GM04503 (cell line): ENCODE data around the gene CFAP221.

Experiments used
- DNase-seq: peaks from one replicate; pipeline ENCODE4 v3.0.0-alpha.2; 2012; ENCODE audit warnings: low read depth

The CFAP221 gene

DNA sequence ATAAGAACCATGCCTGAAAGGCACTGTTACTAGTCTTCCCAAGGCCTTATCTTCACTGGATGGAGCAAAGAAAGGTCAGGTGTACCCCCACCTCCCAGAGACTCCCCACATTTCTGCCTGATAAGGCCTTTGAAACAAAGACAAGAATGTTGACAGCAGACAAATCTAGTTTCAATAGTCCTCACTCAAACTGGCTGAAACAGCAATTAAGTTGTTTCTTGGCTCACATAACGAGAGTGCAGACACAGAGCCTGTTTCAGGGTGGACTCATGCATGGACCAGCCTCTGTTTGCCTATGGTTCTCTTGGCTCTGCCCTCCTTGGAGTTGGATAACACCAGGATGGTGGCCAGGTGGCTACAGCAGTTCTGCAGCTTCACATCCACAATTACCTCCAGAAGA lies 7.5 kb upstream of the CFAP221 start:
- DNase-seq: no peak

DNA sequence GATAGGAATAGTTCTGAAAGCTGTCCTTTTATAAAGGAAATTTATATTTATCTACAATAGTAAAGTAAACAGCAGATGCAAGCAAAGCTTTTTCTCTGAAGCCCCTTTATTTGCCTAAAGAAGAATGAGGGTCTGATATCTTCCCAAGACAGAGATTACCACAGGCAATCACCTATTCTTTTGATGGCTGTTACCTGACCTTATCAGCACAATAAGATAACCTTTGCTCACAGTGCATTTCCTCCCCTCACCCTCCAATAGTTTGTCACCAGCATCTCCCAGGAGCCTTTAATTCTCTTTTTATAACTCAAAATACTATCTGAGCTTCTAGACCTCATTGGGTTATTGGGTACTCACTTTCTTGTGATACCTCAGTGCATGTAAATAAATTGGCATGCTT lies 6.5 kb upstream of the CFAP221 start:
- no peak for DNase-seq

- no peak for DNase-seq
Observed at GRCh38 chr2:119541476-119541875, 2.8 kb upstream of the CFAP221 start.

DNA sequence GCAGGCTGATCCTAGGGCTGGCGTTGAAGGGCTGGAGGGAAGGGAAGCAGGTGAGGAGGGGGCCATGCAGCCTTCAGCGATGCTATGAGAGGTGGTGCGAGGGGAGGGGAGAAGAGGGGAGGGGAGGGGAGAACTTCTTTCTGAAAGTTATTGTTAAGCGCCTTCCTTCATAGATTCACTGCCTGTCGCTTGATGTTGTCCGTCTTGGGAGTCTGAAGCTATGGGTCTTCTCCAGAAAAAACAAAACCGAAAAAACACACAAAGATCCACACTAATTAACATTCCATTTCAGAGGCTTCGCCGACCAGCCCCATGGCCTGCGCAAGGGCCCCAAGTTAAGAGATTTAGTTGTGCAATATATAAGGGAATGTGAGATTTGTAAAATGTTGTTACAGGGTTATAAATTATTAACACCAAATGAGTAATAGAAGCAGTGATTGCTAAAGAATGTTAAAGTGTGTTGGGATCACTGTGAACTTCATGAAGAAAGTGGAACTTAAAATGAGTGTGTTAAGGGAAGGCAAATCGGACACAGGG lies 758 bp downstream of the CFAP221 start:
- peak; percentile 11 for DNase-seq

GRCh38 chr2:119545754-119546446 lies 1.7 kb downstream of the CFAP221 start:
- peak; percentile 3 for DNase-seq

DNA sequence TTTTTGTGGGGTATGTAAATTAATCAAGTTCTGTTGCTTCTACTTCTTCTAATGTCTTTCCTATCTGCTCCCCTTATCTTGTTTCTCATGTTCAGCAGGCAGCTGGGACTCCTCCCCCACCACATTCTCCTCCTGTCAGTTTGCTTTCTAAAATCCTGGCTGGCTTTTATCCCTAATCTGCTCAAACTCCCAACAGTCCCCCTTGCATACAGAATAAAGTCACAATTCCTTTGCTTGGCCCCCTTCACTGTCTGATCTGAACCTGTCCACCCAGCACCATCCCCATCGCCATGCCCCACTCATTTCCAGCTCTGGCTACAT lies 2.2 kb downstream of the CFAP221 start:
- DNase-seq: no peak

GRCh38 chr2:119548516-119549120 lies 4.4 kb downstream of the CFAP221 start:
- no peak for DNase-seq

GRCh38 chr2:119549241-119549640 lies 5.0 kb downstream of the CFAP221 start:
- peak; percentile 6 for DNase-seq

DNA sequence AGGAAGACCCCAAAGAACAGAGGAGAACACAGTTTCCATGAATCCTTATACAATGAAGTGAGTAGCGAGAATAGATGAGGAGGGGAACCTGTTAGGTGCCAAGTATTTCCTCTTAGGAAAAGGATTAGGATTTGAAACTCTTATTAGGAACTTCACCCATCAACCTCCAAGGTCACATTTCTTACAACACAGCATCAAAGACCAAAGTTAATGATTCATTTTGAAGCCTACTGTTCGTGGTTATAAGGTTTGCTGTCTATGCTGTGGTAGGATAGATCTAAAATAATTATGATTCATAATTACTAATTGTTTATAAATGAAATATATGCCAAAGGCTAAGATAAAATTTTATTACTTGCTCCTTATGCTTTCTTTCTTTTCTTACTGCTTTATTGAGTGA lies 6.1 kb downstream of the CFAP221 start:
- no peak for DNase-seq

- DNase-seq: no peak
Observed at GRCh38 chr2:119550856-119551255, 6.6 kb downstream of the CFAP221 start.

DNA sequence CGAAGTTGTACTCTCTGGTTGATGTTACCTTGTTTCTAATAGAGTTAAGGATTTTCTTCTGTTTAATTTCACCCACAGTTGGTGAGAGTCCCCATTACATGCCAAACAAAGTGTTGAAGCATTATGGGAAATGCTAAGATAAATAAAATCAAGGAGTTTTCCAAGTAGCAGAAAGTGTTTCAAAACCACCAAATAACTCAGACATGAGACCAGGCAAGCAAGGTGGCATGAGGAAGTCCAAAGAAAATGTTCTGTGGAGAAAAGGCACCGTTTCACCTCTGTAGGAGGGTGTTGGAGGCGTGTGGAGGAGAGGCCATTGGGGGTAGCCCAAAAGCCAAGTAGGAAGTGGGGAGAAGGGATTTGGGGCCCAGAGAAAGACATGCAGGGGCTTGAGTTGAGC lies 8.7 kb downstream of the CFAP221 start:
- no peak for DNase-seq

GRCh38 chr2:119553687-119554344 lies 9.6 kb downstream of the CFAP221 start:
- DNase-seq: no peak

DNA sequence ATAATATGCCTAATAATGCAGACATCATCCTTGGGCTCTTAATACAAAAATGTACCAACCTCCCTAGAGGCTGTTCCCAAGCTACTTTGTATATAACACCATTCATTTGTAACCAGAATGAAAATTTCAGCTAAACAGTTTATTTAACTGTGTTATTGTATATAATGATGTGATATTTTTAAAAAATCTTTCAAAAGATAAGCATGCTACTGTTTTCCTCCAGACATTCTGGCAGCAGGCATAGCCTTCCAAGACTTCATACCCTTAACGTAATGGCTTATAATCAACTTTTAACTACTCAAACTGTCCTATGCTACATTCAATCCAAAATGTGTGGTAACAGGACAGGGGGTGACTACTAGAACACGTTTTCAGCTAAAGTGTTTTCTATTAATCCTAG lies 21.2 kb downstream of the CFAP221 start:
- no peak for DNase-seq

DNA sequence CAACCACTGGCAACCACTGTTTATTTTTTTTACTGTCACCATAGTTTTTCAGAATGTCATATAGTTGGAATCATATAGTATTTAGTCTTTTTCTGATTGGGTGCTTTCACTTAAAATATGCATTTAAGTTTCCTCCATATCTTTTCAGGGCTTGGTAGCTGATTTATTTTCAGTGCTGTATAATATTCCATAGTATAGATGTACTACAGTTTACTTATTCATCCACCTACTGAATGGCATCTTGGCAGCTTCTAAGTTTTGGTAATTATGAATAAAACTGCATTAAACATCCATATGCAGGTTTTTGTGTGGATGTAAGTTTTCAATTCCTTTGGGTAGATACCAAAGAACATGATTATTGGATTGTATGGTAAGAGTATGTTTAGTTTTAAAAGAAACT lies 23.0 kb downstream of the CFAP221 start:
- DNase-seq: no peak

DNA sequence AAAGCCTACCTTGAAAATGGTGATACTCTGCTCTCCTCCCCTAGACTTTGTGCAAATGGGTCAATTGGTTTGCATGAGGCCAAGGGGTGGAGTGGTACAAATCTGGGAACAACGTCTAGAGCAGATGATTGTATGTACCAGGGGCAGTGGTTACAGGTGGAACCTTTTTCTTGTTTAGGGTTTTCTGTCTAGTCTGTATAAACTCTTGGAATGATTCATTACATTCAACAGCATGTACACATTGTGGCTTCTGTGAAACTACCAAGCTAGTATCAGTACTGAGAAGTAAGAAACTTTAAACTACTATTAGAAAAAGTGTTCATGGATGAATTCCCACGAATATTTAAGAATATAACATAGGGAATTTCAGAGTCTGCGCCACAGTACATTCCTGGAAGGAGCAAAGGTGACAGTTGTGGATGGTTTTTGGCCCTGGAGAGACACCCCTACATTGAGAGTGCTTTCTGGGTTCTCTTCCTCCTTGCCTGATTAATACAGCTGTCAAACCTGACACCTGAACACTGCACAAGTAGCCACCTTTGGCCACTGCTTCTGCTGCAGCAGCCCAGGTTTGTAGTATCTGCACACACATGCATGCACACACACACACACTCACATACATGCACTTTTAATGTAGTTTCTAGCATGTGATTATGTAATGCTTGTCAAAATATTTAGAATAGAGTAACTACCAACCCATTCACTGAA lies 30.0 kb downstream of the CFAP221 start:
- no peak for DNase-seq

DNA sequence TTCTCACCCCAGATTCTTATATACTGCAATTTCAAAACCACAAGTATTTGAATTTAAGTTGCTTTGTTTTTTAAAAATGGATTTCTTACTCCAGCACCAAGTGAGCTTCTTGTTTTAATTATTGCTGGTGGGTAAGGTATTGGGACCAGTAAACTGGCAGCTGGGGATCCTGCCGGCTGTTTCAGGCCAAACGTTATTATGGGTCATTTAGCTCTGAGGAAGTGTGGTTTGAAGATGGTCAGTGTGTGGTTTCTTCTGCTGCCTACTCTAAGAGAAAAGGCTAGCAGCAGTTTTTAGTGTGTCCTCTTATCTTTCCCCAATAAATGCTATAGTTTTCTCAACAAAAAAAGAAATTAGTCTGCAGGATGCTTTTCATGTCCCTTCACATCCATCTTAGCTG lies 30.6 kb downstream of the CFAP221 start:
- DNase-seq: no peak

- DNase-seq: no peak
Observed at GRCh38 chr2:119575439-119575838, 31.2 kb downstream of the CFAP221 start.

DNA sequence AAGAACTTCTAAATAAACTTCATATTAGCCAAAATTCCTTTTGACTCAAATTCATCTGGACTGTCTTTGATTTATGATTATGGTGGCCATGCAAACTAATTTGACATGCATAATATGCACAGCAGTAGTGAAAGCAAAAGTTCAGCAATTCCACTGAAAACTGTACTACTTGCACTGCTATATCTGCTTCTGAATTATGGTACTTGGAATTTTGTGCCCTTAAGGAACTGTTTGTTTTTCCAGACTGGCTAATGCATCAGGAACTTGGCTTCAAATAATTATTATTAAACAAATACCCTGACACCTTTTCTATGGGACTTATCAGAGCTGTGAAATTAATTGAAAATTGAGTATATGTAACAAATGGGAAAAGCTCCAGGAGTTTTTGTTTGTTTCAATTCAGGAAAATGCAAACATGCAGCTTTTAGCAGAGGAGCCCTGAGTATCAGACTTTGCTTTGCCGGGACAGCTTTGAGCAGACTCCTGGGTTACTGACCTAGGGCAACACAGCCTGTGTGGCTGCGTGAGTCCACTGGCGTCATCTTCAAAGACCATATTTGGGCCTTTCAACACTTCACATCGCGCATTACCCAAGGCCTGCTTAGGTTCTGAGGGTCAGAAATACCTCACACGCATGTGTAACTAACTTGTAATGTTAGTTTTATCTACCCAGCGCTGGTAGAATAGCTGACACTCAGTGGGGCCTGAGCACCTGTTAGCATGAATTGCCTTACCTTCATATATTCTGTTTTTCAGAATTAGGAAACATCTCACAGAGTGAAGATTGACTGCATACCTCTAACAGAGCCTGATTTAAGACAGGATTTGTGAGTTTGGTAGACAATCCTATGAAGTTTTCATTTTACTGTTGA lies 35.4 kb downstream of the CFAP221 start:
- DNase-seq: no peak

DNA sequence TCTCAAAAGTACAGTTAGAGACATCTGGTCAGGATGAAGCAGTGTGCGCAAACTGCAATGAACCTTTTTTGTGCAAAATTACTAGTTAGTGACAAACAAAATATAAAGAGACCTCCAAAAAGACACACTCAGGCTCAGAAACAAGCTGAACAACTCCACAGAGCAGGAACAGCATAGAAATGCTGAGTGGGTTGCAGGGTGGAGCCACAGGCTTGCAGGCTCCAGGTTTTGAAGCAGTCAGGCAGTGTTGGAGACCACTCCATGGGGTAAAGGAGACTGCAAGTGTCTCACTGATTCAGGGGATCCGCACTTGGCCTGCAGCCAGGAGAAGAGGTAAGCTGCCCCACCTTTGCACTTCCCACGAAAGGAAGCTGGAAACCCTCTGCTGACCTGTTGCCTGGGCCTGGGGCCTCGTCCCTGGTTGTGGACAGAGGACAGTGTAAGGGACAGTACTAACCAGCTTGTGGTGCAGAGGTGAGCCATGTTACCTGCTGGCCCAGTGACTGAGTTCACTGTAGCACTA lies 36.4 kb downstream of the CFAP221 start:
- no peak for DNase-seq

- no peak for DNase-seq
Observed at GRCh38 chr2:119583291-119583690, 39.0 kb downstream of the CFAP221 start.

- DNase-seq: no peak
Observed at GRCh38 chr2:119584469-119584868, 40.2 kb downstream of the CFAP221 start.

GRCh38 chr2:119586085-119586484 lies 41.8 kb downstream of the CFAP221 start:
- no peak for DNase-seq
